SK-MEL-5 (cell line): ENCODE data around the gene NISCH. TPM values are rescaled to one million over a fixed set of nuclear protein-coding genes. Genes with fewer than 3 reads are reported as not detected.

Source experiments
- DNase-seq: peaks from one replicate; pipeline ENCODE4 v3.0.0-alpha.2; 2016; ENCODE audit warnings: low read depth, low spot score
- in situ Hi-C: cut with HindIII; loops from 2 replicates; pipeline ENCODE4 v1.10.0; 2016; ENCODE audit warnings: low sequenced_read_pairs, high pct_unique_total_duplicates, low pct_unique_long_range_greater_than_20kb
- total RNA-seq: library from RNA; depleted of rRNA; stranded (reverse); fragments of >200 nt; shearing (Covaris generic); gene quantifications from 2 replicates; pipeline ENCODE4 v1.2.3, GENCODE V29; 2014

NISCH gene
- total RNA-seq, 1 experiment from 2014 or later: 17.7 TPM

DNA sequence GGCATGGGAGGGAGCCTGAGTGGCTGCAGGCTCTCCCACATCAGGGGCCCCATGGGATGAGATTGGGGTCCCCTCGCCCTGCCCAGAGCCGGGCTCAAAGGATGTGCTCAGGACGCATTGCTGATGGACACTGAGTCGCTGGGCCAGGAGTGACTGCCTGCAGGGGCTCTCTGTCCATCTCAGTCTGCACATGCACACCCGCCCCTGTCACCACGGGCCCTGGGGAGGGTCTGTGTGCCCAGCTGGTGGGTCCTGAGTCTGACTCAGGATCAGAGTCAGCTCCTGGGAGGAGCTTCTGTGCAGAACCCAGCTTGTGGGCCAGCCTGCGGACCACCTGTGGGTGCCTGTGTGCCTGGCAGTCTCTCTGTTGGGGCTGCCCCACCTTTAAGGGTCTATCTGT lies 57.9 kb downstream of the NISCH start:
- DNase-seq: no peak
- in situ Hi-C loops: no loop called here

DNA sequence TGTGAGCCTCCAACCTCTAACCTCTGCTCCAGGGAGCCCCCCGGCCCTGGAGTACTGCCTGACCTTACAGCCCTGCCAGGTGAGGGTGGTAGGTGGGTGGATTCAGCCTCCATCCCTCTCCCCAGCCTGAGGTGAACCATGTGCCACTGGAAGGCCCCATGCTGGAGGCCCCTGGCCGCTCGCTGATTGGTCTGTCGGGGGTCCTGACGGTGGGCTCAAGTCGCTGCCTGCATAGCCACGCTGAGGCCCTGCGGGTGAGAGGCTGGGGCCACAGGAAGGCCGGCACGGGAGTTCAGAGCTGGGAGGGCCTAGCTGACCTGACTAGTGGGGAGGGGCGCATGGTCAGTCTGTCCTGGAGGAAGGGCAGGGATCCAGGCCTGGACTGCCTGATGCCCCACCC lies 59.2 kb downstream of the NISCH start:
- DNase-seq: no peak
- in situ Hi-C loops: no loop called here

DNA sequence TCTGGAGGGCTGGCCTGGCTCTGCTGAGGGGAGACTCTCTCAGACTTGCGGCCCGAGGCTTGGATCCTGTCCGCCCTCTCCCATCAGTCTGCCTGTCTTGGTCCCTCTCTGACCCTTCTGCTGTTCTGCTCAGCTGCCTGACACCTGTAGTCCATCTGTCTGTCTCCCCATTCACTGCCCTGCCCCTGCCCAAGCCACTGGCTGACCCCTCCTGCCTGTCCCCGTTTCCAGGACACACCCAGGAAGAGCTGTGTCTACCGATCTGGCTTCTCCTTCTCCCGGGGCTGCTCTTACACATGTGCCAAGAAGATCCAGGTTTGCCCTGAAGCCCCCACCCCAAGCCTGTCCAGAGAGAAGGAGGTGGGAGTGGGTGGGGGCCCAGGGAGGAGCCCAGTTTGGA lies 59.8 kb downstream of the NISCH start:
- in situ Hi-C loops: no loop called here

DNA sequence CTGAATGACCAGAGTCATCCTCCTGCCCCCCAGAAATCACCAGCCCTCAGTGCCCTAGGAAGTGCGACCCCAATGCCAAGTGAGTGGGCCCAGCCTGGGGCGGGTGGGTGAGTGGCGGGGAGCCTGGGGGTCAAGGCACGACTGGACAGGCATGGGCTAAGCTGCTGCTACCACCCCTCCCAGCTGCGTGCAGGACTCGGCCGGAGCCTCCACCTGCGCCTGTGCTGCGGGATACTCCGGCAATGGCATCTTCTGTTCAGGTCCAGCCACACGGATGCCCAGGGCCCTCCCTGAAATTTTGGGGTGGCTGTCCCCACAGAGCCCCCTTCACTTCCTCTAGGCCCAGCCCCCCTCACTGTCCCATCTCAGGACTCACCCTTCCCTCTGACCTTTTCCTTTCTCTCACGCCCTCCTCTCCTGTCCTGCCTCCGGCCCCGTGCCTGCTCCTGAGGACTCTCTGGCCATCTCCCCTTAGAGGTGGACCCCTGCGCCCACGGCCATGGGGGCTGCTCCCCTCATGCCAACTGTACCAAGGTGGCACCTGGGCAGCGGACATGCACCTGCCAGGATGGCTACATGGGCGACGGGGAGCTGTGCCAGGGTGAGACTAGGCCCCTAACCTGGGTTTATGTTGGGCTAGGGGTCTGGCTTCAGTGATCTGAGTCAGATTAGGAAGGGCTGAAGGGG lies 61.2 kb downstream of the NISCH start:
- in situ Hi-C loops: no loop called here
- DNase-seq: no peak

More for the DNA sequence above, 59.8 kb downstream of the NISCH start:
- DNase-seq: no peak

DNA sequence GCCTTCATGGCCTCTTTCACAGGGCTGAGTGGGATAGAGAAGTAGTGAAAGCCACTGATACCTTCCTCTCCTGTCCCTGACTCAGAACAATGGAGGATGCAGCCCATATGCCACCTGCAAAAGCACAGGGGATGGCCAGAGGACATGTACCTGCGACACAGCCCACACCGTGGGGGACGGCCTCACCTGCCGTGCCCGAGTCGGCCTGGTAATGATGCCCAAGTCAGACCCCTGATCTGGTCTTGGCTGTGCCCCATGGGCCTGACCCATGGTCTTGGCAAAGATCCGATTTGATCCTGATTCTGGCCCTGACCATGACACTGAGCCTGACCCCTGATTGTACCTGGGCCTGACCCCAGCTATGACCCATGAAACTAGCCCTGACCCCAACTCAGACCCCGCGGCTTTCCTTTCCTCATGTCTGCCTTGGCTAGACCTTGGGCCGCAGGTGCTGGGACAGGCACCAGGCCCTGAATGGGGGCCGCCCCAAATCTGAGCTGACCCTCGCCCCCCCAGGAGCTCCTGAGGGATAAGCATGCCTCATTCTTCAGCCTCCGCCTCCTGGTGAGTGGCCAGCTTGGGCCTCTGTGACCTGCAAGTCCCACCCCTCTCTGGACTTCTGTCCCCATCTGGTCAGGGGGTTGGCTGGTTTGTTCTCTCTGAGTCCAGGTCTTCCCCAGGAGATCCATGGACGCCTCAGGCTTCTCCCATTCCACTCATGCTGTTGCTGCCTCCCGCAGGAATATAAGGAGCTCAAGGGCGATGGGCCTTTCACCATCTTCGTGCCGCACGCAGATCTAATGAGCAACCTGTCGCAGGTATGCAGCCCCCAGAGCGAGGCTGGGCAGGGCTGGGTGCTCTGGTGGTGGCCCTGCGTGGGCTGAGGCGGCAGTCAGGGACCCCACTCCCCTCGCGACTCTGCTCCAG lies 62.7 kb downstream of the NISCH start:
- no peak for DNase-seq
- in situ Hi-C loops: no loop called here

DNA sequence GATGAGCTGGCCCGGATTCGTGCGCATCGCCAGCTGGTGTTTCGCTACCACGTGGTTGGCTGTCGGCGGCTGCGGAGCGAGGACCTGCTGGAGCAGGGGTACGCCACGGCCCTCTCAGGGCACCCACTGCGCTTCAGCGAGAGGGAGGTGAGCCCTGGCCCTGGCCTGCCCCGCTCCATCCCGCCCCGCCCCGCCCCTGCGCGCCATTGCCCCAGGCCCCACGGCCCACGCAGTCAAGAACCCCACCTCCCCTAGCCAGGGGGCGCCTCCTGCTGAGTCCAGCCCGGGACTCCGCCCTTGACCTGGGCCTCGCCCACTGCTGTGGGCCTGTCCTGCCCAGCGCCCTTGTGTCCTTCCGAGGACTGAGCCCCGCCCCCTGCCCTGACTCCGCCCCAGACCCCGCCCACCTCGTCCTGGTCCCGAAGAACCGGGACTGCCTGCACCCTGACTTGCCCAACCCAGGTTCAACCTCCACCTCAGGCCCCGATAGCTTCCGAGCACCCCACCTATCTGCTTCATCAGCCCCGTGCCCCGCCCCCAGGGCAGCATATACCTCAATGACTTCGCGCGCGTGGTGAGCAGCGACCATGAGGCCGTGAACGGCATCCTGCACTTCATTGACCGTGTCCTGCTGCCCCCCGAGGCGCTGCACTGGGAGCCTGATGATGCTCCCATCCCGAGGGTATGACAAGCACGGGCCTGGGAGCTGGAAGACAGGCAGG lies 63.5 kb downstream of the NISCH start:
- in situ Hi-C loops: no loop called here

DNA sequence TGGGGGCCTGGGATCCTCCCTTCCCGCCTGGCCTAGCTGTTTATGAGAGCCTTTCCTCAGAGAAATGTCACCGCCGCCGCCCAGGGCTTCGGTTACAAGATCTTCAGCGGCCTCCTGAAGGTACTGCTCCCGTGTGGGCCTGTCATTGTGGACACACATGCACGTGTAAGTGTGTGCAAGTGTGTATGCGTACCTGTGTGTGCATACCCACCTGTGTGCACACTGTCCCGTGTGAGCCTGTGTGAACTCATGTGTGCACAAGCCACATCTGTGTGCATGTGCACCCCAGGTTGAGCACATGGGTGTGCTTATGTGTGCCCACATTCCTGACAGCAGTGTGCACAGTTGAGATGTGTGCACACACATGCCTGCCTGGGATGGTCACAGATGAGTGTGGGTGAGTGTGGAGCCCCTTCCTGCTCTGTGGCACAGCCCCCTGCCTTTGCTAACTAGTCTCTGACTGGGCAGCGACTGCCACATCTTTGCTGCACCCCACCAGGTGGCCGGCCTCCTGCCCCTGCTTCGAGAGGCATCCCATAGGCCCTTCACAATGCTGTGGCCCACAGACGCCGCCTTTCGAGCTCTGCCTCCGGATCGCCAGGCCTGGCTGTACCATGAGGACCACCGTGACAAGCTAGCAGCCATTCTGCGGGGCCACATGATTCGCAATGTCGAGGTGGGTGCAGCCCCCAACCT lies 64.2 kb downstream of the NISCH start:
- in situ Hi-C loops: no loop called here

More for the DNA sequence above, 63.5 kb downstream of the NISCH start:
- no peak for DNase-seq

DNA sequence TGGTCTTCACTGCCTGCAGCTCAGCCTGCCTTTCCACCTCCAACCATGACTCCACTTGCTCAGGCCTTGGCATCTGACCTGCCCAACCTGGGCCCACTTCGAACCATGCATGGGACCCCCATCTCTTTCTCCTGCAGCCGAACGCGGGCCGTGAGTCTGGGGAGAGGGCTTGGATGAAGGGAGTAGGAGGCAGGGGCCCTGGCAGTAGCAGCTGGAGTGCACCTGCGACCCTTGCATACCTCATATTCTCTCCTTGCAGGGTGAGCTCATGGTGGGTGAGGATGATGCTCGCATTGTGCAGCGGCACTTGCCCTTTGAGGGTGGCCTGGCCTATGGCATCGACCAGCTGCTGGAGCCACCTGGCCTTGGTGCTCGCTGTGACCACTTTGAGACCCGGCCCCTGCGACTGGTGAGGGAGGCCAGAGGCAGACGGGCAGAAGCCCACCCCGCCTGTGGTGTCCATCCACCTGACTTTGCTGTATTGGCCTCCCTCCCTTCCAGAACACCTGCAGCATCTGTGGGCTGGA lies 64.8 kb downstream of the NISCH start:
- no peak for DNase-seq
- in situ Hi-C loops: no loop called here

More for the DNA sequence above, 64.2 kb downstream of the NISCH start:
- DNase-seq: no peak

DNA sequence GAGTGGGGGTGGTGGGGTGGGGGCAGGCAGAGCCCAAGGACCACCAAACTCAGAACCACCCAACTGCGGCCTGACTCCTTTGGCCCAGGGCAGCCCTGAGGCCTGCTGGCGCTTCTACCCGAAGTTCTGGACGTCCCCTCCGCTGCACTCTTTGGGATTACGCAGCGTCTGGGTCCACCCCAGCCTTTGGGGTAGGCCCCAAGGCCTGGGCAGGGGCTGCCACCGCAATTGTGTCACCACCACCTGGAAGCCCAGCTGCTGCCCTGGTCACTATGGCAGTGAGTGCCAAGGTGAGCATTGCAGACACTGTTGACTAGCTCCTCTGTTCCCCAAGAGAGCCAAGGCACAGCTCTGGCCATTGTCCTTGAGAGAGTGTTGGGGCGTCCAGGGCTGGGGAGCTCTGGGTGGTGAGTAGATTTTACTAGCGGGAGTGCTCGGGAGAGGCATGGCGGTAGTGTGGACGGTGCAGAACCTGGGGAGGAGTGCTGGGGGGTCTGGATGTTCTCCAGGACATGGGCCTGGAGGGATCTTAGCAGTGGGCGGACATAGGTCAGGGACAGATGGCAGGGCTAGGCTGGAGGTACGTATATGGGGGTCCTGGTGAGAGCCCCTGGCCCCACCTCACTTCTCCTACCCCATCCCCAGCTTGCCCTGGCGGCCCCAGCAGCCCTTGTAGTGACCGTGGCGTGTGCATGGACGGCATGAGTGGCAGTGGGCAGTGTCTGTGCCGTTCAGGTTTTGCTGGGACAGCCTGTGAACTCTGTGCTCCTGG lies 65.5 kb downstream of the NISCH start:
- no peak for DNase-seq
- in situ Hi-C loops: no loop called here

DNA sequence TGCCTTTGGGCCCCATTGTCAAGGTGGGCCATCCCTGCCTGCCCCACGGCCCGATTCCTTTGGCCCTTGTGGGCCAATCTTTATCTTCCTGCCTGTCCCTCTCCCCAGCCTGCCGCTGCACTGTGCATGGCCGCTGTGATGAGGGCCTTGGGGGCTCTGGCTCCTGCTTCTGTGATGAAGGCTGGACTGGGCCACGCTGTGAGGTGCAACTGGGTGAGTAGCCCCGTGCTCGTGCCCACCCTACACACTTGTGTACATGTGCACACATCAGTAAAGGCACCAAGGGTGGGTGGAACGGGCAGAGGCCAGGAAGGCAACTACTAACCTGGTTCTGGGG lies 66.1 kb downstream of the NISCH start:
- DNase-seq: no peak
- in situ Hi-C loops: no loop called here

DNA sequence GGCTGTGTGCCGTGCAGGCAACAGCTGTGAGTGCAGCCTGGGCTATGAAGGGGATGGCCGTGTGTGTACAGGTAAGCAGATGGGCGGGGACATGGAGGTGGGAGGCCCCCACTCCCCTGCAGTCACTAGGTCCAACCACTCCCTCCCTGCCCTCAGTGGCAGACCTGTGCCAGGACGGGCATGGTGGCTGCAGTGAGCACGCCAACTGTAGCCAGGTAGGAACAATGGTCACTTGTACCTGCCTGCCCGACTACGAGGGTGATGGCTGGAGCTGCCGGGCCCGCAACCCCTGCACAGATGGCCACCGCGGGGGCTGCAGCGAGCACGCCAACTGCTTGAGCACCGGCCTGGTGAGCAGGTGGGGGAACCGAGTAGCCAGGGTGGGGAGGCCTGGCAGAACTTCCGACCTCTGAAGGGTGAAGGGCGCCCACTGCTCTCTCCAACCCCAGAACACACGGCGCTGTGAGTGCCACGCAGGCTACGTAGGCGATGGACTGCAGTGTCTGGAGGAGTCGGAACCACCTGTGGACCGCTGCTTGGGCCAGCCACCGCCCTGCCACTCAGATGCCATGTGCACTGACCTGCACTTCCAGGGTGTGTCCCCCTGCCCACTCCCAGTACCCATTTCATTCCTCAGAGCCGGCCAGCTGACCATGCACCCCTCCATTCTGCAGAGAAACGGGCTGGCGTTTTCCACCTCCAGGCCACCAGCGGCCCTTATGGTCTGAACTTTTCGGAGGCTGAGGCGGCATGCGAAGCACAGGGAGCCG lies 66.7 kb downstream of the NISCH start:
- no peak for DNase-seq
- in situ Hi-C loops: no loop called here

DNA sequence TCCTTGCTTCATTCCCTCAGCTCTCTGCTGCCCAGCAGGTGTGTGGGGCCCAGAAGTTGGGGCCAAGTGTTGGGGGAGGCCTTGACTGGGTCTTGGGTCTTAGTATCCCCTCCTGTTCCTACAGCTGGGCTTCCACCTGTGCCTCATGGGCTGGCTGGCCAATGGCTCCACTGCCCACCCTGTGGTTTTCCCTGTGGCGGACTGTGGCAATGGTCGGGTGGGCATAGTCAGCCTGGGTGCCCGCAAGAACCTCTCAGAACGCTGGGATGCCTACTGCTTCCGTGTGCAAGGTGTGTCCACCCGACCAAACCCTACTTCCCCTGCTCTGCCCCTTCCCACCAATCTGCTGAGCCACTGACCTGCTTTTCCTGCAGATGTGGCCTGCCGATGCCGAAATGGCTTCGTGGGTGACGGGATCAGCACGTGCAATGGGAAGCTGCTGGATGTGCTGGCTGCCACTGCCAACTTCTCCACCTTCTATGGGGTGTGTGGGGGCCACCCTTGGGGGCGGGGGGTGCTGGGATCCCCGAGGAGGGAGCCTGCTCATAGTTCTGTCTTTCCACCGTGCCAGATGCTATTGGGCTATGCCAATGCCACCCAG lies 67.3 kb downstream of the NISCH start:
- no peak for DNase-seq
- in situ Hi-C loops: no loop called here

DNA sequence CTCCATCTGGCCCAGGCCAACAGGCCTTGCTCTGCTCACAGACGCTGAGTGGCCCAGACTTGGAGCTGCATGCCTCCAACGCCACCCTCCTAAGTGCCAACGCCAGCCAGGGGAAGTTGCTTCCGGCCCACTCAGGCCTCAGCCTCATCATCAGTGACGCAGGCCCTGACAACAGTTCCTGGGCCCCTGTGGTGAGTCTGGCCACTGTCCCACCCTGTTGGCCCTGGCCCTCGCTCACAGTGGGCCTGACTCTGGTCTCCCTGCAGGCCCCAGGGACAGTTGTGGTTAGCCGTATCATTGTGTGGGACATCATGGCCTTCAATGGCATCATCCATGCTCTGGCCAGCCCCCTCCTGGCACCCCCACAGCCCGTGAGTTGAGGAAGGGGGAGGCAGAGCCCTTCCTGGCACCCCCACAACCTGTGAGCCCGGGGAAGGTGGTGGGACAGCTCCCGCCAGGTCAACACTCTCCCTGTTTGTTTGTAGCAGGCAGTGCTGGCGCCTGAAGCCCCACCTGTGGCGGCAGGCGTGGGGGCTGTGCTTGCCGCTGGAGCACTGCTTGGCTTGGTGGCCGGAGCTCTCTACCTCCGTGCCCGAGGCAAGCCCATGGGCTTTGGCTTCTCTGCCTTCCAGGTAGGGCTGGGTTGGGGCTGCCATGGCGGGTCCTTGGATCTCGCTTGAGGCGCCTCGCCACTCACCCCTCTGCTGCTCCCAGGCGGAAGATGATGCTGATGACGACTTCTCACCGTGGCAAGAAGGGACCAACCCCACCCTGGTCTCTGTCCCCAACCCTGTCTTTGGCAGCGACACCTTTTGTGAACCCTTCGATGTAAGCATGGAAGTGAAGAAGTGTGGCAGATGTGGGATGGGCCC lies 68.2 kb downstream of the NISCH start:
- in situ Hi-C loops: no loop called here
- DNase-seq: no peak

DNA sequence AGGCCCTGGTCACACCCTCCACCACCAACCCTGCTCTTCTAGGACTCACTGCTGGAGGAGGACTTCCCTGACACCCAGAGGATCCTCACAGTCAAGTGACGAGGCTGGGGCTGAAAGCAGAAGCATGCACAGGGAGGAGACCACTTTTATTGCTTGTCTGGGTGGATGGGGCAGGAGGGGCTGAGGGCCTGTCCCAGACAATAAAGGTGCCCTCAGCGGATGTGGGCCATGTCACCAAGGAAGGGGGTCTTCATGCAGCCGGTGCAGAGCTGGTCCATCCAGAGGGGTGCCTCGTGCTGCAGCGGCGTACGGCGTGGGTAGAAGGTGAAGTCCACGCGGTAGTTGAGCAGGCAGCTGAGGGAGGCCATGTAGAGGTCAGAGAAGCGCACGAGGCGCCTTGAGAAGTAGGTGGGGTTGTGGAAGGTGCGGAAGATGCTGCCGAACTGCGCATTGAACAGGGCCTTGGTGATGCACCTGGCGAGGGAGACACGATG lies 68.9 kb downstream of the NISCH start:
- DNase-seq: no peak
- in situ Hi-C loops: no loop called here
